Erythroblast (primary cell): ENCODE measurements around the gene PTGIS.

Experiments
- GATA1 ChIP-seq: IDR thresholded peaks from 2 replicates; pipeline ENCODE4 v1.6.1; 2011; ENCODE audit warnings: low read depth, mild to moderate bottlenecking, control low read depth, low read length, moderate library complexity
- POLR2A ChIP-seq: IDR thresholded peaks from 2 replicates; pipeline ENCODE4 v1.6.1; 2011; ENCODE audit warnings: mild to moderate bottlenecking, low read length

DNA sequence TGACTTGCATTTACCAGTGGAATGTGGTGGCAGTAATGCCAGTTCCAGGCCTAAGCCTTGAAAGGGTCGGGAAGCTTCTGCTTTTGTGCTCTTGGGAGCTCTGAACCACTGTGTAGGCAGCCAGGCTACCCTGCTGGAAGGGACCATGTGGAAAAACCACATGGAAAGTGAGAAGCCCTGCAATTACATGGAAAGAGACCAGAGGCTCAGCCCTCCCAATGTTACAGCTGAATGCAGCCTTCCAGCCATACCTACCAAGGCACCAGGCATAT lies 70.6 kb downstream of the PTGIS start:
- TF ChIP-seq POLR2A (no peak), GATA1 (no peak)
